Lung (tissue), 12 donors: ENCODE results near the gene PRR15L. TPM values are rescaled to one million over a fixed set of nuclear protein-coding genes. Genes with fewer than 3 reads are reported as not detected.

Experiments
- ATAC-seq: fragments of 200-7000 bp; cut with Tn5 transposase; one replicate; pipeline ENCODE4 v1.9.1; 2020; ENCODE audit warnings: moderate number of reproducible peaks; ENCODE audit not compliant: insufficient read depth, low FRiP score
- DNase-seq, 3 donors: peaks; one replicate each; pipeline ENCODE4 v3.0.0-alpha.2; 2013 to 2017
- H3K27ac ChIP-seq, 2 donors: one replicate each; pipeline ENCODE4 v1.5.1; 2013; ENCODE audit warnings: mild to moderate bottlenecking in 2 of 2, moderate library complexity in 2 of 2, control low read depth in 1 of 2, inconsistent platforms in 1 of 2, low read depth in 1 of 2, low read length in 1 of 2
- H3K27me3 ChIP-seq, 3 donors: one replicate each; pipeline ENCODE4 v1.5.1; 2013; ENCODE audit warnings: low read length in 2 of 3; ENCODE audit not compliant: control insufficient read depth in 3 of 3, insufficient read depth in 3 of 3
- H3K36me3 ChIP-seq, 4 donors: one replicate each; pipeline ENCODE4 v1.5.1; 2013; ENCODE audit warnings: low read length in 4 of 4, mild to moderate bottlenecking in 1 of 4, moderate library complexity in 1 of 4; ENCODE audit not compliant: control insufficient read depth in 4 of 4, insufficient read depth in 4 of 4
- H3K4me1 ChIP-seq, 5 donors: one replicate each; pipeline ENCODE4 v1.5.1; 2013; ENCODE audit warnings: low read length in 5 of 5, mild to moderate bottlenecking in 2 of 5, moderate library complexity in 1 of 5; ENCODE audit not compliant: control insufficient read depth in 5 of 5, insufficient read depth in 5 of 5
- H3K4me3 ChIP-seq: one replicate; pipeline ENCODE4 v1.5.1; 2013; ENCODE audit warnings: mild to moderate bottlenecking, control low read depth, moderate library complexity
- H3K9ac ChIP-seq, 2 donors: one replicate each; pipeline ENCODE4 v1.5.1; 2013; ENCODE audit warnings: low read length in 2 of 2, control low read depth in 1 of 2; ENCODE audit not compliant: insufficient read depth in 1 of 2
- H3K9me3 ChIP-seq, 4 donors: one replicate each; pipeline ENCODE4 v1.5.1; 2013; ENCODE audit warnings: low read length in 3 of 4, mild to moderate bottlenecking in 1 of 4, moderate library complexity in 1 of 4; ENCODE audit not compliant: control insufficient read depth in 4 of 4, insufficient read depth in 3 of 4
- CTCF ChIP-seq: IDR thresholded peaks from 2 replicates; pipeline ENCODE4 v1.5.1; 2012; ENCODE audit warnings: mild to moderate bottlenecking; ENCODE audit errors: control extremely low read depth, extremely low read depth
- WGBS, 2 donors: extraction: QIAGEN DNeasy Blood & Tissue Kit; methylation state at CpG; one replicate each; pipeline ENCODE4 v1.1.7; 2013; 5-methylcytosine and 5-hydroxymethylcytosine counted together
- polyA plus RNA-seq, 2 donors: library from polyadenylated mRNA; stranded (reverse); fragments of 200-250 nt; gene quantifications; one replicate each; pipeline ENCODE4 v1.2.1, GENCODE V29; 2013
- total RNA-seq, 2 donors: library from RNA; depleted of rRNA in 1 of 2; stranded (reverse); fragments of >200 nt in 1 of 2; gene quantifications; one replicate each; pipeline ENCODE4 v1.2.1, GENCODE V29; 2014 to 2021
- donor health status: control.
- donor health status: control.
- donor health status: Bipolar disorder and iron deficiency.
- donor health status: healthy.
- donor health status: DM: yes; HTN: yes; CAD: no.

Gene PRR15L
- total and polyA plus RNA-seq, 4 donors = 59.5 to 98.5 (median 75.5) TPM

GRCh38 chr17:47915776-47916398 lies 41.8 kb downstream of the PRR15L start:
- no peak for ATAC-seq
- no peak for TF ChIP-seq CTCF
- WGBS, 2 donors = 76 to 82% methylated on average over 12 of the region's 12 CpGs
- Histone ChIP-seq H3K36me3 (peaks cover 0 to 15% (median 9%) of the 10 kb centered on the region in 4 donors), H3K4me1 (peaks cover 0 to 3% (median 0%) of the 10 kb centered on the region in 5 donors), H3K9me3 (no peaks in the 10 kb centered on the region), H3K27me3 (no peaks in the 10 kb centered on the region), H3K9ac (no peak overlapping the region), H3K27ac (no peak overlapping the region), H3K4me3 (no peak overlapping the region)
- DNase-seq = no peak

- no peak overlapping the region for H3K4me3 ChIP-seq
- no peak overlapping the region for H3K27ac ChIP-seq
- ATAC-seq (no peak), DNase-seq (no peak)
- no peak for TF ChIP-seq CTCF
- H3K9ac ChIP-seq = no peak overlapping the region
- no peaks in the 10 kb centered on the region for H3K27me3 ChIP-seq
- no peaks in the 10 kb centered on the region for H3K9me3 ChIP-seq
- H3K4me1 ChIP-seq = peaks cover 0 to 3% (median 0%) of the 10 kb centered on the region in 5 donors
- H3K36me3 ChIP-seq = peaks cover 0 to 15% (median 10%) of the 10 kb centered on the region in 4 donors
- 56 to 76% methylated on average over 4 of the region's 4 CpGs for WGBS, 2 donors
Observed at GRCh38 chr17:47914306-47914948, 43.3 kb downstream of the PRR15L start.

- Histone ChIP-seq H3K4me3 (no peak overlapping the region), H3K9ac (no peak overlapping the region), H3K4me1 (peaks cover 0 to 7% (median 1%) of the 10 kb centered on the region in 5 donors), H3K27ac (no peak overlapping the region), H3K27me3 (no peaks in the 10 kb centered on the region), H3K36me3 (peaks cover 0 to 15% (median 12%) of the 10 kb centered on the region in 4 donors), H3K9me3 (no peaks in the 10 kb centered on the region)
- WGBS, 2 donors = 96 to 99% methylated on average over 2 of the region's 2 CpGs
- ATAC-seq (no peak), DNase-seq (no peak)
- no peak for TF ChIP-seq CTCF
Observed at GRCh38 chr17:47913050-47913449, 44.6 kb downstream of the PRR15L start.
